GM18520 (cell line): ENCODE measurements around the gene SFMBT1.
A peak's percentile ranks its signal among the peaks of the same experiment; 100 is the strongest.

Experiments
- ATAC-seq: cut with Tn5 transposase; IDR thresholded peaks from one replicate; pipeline ENCODE4 v1.9.1; 2021; ENCODE audit not compliant: unreplicated experiment

Gene SFMBT1

DNA sequence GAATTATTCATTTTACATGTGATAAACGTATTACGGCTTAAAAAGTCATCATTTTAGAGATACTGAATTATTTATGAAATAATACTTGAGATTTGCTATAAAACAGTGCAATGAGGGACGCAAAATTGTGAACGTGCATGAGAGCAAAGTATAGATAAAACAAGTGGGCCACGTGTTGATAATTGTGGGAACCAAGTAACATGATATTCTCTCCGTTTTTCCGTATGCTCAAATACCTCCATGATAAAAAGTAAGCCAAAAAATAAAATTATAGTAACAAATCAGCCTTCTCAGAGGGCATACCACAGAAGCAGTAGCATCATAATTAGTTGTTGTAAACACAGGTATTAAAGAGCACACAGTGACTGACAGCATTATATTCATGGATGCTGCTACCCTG, 42.6 kb downstream of the SFMBT1 start:
- ATAC-seq = no peak

GRCh38 chr3:52998771-52999513, 46.9 kb downstream of the SFMBT1 start:
- ATAC-seq = no peak

GRCh38 chr3:52990637-52991036, 55.2 kb downstream of the SFMBT1 start:
- ATAC-seq = no peak

GRCh38 chr3:52986938-52987337, 58.9 kb downstream of the SFMBT1 start:
- no peak for ATAC-seq

DNA sequence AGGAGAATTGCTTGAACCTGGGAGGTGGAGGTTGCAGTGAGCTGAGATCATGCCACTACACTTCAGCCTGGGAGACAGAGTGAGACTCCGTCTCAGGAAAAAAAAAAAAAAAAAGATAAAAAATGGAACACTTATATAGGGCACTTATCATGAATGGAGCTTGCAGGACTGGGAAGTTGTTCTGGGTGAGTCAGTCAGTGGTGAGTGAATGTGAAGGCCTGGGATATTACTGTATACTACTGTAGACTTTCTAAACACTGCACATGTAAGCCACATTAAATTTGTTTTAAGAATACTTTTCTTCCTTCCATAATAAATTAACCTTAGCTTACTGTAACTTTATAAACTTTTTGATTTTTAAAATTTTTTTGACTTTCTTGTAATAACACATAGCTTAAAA, 59.8 kb downstream of the SFMBT1 start:
- no peak for ATAC-seq

DNA sequence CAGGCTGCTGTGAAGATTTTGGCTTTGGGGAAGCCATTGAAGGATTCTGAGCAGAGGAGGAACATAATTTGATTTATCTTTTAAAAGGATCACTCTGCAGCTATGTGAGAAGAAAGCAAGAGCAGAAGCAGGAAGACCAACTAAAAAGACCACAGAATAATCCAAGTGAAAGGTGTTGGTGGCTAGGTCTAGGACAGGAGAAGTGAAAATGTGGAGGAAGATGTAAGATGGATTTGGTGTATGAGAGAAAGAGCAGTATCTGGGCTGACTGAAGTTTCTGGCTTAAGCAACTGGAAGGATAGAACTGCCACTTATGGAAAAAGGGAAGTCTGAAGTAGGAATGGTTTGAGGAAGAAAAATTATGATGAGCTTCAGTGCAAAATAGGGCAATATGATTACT, 62.0 kb downstream of the SFMBT1 start:
- ATAC-seq = peak; percentile 20

DNA sequence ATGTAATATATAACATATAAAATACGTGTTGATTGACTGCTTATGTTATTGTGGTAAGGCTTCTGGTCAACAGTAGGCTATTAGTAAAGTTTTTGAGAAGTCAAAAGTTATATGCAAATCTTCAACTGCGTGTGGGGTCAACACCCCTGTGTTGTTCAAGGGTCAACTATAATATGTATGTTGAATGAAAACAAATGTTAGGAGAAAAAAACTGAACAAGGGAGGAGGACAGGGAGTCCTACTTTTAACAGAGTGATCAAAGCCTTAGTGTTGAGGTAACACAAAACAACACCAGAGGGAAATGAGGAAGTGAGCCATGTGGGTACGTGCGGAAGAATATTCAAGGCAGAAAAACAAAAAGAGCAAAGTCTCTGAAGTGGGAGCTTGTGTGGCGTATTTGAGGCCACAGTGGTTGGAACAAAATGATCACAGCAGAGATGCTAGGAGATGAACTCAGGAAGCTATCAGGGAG, 62.5 kb downstream of the SFMBT1 start:
- peak; percentile 74 for ATAC-seq

DNA sequence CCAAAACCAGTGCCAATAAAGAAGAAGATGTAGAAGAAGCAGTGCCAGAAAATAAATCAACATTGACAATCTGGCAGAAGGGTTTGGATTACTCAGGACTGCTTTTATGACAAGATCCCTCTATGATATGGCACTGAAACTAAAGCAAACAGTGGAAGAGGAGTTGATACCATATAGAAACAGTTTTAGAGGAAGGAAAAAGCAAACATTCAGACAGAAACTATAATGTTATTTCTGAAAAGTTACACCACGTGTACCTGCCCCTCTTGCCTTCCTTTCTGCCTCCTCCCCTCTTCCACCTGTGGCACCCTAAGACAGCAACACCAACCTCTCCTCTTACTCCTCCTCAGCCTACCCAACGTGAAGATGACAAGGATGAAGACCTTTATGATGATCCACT, 63.0 kb downstream of the SFMBT1 start:
- peak; percentile 4 for ATAC-seq

DNA sequence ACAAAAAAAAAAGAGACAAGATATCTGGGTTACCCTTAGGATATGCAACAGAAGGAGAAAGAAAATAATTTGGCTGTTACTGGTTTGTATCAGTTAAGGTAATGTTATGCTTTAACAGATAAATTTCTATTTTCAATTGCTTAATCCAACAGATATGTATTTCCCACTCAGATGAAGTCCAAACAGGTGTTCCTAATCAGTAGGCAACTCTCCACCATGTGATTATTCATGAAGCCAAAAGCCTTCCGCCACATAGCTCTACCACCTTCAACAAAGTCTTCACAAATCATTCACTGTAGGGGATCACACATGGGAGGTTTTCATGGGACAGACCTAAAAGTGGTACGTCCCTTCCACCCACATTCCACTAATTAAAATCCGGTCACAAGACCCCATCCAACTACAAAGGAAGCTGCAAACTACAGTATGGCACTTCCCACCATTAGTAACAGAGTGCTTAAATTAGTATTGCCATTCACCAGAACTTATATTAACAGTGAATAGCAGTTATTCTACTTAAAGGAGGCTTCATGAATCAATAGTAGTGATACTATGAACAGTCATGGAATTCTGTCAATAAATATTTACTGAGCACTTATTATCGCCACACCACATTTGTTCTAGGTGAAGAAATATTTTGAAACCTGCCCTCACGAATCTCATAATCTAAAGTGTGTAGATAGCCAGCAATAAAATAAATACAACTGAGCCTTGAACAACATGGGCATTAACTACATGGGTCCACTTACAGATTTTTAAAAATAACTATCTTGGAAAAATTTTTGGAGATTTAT, 66.5 kb downstream of the SFMBT1 start:
- ATAC-seq = no peak

DNA sequence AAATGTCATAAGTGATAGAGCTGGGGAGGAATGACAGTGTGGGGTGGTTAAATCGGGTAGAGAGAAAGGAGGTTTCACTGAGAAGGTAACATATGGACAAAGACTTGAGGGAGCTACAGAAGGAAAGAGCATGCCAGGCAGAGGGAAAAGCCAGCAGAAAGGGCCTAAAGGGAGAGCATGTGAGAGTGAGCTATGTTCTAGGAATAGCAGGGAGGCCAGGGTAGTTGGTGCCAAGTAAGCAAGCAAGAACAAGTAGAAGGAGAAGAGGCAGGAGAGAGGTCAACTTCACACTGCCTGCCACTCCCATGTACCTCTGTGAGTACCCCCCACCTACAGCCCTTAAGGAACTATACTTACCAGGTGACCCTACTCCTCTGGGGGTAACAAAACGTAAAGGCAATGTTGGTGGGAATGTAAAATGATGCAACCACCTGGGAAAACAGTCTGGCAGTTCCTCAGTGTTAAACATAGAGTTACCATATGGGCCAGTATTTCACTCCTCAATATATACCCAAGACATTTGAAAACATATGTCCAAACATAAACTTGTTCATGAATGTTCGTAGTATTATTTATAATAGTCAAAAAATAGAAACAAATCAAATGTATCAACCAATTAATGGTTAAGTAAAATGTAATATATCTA, 67.6 kb downstream of the SFMBT1 start:
- ATAC-seq = no peak

GRCh38 chr3:52973806-52974205, 72.1 kb downstream of the SFMBT1 start:
- ATAC-seq = no peak

GRCh38 chr3:52971895-52972294, 74.0 kb downstream of the SFMBT1 start:
- ATAC-seq = no peak

GRCh38 chr3:52967398-52967797, 78.5 kb downstream of the SFMBT1 start:
- no peak for ATAC-seq

DNA sequence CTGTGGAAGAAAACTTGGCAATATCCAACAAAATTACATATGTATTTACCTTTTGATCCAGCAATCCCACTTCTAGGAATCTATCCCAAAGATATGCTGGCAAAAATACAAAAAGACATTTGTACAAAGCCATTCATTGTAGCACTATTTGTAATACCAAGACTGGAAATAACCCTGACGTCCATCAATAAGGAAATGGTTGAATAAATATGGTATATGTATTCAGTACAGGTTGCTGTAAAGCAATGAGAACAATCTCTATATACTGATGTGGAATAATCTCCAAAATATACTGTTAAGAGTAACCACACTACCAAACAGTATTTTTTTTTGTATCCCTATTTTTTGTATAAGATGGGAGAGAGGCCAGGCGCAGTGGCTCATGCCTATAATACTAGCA, 83.7 kb downstream of the SFMBT1 start:
- ATAC-seq = no peak

DNA sequence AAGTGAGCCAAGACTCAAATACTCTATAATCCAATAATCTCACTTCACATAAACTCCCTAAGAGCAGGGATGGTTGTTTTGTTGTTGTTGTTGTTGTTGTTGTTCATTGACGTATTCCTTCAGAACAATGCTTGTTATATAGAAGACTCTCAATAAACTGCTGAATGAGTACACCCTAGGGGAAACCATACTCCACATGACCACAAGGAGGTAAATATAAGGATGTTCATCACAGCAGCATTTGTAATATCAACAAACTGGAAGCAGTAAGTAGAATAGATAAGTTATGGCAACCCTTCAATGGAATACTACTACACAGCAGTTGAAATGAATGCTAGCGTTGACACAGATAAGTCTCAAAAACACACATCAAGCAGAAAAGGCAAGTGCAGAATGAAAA, 86.1 kb downstream of the SFMBT1 start:
- no peak for ATAC-seq

GRCh38 chr3:52939600-52939999, 106.3 kb downstream of the SFMBT1 start:
- ATAC-seq = no peak

- ATAC-seq = no peak
Measured at GRCh38 chr3:52934630-52935530, 111.0 kb downstream of the SFMBT1 start.

- ATAC-seq = no peak
Measured at GRCh38 chr3:52931889-52932288, 114.0 kb downstream of the SFMBT1 start.

GRCh38 chr3:52931328-52931727, 114.5 kb downstream of the SFMBT1 start:
- no peak for ATAC-seq

DNA sequence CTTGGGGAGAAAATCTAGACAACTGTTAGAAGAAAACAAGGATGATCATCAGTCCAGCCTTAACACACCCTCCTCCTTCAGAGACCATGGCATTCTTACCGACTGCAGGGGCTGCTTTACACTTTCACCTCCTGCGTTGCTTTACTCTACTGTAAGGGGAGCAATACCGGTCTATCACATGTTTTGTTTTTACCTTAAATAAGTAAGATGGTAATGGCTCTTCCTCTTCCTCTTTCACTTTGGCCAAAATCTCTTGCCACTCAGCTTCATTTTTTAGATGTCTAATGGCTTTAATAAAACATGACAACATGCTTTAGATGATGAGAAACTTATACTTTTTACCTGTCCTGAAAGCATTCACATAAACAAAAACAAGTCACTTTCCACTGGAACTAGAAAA, 115.1 kb downstream of the SFMBT1 start:
- no peak for ATAC-seq

DNA sequence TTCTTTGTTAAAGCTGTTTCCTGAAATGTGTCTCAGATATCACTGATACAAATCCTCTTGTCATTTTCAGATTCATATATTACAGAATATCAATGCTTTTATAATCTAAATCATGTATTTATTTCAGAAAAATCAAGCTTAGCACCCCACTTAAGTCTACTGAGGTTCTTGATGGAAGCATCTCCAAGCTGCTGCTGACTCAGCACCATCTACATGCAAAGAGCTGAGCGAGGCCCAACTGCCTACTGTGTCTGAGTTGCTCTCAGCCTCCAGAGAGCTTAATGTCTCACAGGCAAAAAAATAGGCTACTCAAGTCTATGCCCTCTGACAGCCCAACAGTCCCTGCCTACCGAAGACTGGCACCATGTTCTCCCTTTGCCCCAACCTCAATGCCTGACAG, 119.3 kb downstream of the SFMBT1 start:
- no peak for ATAC-seq
